NOMO-1 (cell line): ENCODE results near the gene CYBA.

Experiments
- DNase-seq, 2 experiments: peaks; one replicate each; lab custom pipeline; 2025; ENCODE audit not compliant: unreplicated experiment in 2 of 2; lab: John Stamatoyannopoulos, UW

The CYBA gene

GRCh38 chr16:88650749-88651275, at the start of gene CYBA:
Gene CYBA, minus strand, starts transcription at chr16:88651053. Its CDS starts 40 bp downstream, at chr16:88651013.
- DNase-seq: peak; percentile 80 to 85

- DNase-seq: no peak
Measured at GRCh38 chr16:88700322-88700635, 49.4 kb upstream of the CYBA start.

- no peak for DNase-seq
Measured at GRCh38 chr16:88699180-88699579, 48.3 kb upstream of the CYBA start.

GRCh38 chr16:88698646-88699045, 47.8 kb upstream of the CYBA start:
- no peak for DNase-seq

- no peak for DNase-seq
Measured at GRCh38 chr16:88697831-88698615, 47.2 kb upstream of the CYBA start.

- DNase-seq: no peak
Measured at GRCh38 chr16:88697116-88697830, 46.4 kb upstream of the CYBA start.

- DNase-seq: no peak
Measured at GRCh38 chr16:88696441-88696840, 45.6 kb upstream of the CYBA start.

DNA sequence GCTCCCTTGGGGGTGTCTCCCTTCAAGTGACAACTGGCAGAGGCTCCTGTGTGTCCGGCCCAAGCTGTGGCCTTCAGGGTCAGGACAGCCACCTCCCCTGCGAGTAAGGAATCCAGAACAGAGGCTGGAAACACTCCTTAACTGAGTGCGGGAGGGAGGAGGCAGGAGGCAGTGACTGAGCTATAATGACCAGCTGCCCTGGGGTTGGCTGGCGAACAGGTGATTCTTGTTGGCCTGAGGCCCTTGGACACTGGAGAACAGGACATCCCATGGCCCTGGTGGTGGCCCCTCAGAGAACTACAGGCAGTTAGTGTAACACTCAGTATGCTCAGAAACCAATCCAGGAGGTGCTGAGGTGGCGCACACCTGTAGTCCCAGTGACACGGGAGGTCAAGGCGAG, 44.9 kb upstream of the CYBA start:
- DNase-seq: no peak

GRCh38 chr16:88695218-88695617, 44.4 kb upstream of the CYBA start:
- DNase-seq: no peak

DNA sequence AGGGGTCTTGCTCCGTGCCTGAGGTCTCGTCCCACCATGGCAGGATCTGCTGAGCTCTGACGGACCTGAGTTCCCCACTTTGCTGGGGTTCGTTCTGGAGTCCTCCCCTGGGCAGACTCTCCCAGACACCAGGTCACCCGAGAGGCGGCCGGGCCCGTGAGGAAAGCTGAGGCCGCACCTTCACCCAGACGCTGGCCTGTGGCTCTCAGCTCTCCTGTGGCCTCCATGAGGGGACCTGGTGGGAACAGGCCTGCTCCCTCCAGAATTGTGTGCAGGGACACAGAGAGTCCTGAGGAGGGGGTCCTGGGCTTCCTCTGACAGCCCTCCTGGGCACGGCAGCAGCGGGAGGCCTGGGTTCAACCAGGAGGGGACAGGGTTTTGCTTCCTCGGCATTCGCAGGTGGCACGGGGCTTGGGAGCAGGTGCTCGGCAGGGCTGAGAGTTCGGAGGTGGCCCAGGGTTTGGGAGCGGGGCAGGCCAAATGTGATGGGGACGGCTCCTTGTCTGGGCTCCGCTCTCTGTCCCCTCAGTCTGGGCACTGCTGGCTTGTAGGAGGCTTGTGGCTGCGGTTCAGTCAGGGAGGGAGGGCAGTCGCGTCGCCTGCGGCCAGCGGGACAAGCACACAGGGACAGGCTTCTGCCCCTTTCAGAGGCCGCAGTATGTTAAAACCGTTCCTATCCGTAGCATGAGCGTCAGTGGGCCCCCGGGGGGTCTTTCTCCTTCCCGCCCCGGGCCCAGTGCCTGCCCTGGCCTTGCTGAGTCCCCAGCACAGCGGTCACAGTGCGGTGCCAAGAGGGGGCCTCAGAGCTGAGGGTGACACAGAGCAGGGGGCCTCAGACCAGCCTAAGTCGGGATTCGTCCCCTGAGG, 43.6 kb upstream of the CYBA start:
- no peak for DNase-seq

DNA sequence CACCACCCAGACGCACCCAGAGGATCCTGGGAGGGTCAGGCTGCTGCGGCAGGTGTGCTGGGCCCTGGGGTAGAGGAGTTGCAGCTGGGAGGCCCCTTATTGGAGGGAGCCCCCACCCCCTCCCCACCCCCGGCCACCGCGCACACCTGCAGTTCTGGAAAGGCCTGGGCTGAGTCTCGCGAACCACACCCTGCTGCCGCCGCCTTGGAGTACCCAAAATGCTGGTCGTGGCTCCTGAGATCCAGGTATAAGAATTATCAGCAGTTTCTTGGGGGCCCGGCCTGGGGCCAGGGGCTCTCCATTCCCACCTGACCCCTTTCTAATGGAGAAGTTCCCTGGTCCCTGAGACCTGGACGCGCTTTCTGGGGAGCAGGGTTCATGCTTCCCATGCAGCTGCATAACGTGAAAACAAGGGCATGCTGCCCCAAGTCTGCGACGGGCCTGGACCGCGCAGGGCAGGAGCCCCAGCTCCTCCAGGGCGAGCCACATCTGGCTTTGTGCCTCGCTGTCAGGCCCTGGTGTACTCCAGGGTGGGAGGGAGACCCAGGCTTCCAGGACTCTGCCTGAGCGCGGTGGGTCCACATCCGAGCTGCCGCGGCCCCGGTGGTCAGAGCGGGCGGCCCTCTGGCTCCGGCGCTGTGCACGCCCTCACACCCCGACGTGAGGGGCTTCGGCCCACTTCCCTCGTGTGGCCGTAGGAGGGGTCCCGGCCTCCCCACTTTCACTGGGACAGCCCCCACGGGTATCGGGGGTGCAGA, 42.7 kb upstream of the CYBA start:
- no peak for DNase-seq

- DNase-seq: no peak
Measured at GRCh38 chr16:88692861-88693260, 42.0 kb upstream of the CYBA start.

DNA sequence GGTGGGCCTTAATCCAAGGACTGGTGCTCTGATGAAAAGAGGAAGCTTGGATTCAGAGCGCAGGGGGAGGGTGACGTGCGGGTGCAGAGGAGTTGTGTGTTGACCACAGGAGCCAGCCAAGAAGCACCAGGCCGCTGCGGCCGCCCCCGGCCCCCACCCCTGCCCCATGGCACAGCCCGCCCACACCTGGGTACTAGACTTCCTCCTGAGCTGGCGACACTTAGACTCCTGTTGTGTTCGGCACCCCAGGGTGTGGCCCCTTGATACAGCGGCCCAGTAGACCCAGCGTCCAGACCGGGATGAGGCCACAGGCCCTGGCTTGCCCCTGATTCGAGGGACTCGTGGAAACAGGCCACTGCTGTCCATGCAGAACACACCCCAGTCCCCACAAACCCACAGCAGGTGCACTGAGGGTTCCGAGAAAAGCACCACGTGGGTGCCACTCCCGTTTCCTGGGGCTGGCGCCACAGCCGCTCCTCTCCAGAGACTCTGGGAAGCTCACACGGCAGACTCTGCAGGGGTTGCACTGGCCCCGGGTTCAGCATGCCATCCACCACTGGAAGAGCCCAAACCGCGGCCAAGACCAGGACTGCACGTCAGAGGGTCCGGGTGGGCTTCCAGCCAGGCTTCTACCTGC, 41.2 kb upstream of the CYBA start:
- DNase-seq: peak; percentile 79 to 83

DNA sequence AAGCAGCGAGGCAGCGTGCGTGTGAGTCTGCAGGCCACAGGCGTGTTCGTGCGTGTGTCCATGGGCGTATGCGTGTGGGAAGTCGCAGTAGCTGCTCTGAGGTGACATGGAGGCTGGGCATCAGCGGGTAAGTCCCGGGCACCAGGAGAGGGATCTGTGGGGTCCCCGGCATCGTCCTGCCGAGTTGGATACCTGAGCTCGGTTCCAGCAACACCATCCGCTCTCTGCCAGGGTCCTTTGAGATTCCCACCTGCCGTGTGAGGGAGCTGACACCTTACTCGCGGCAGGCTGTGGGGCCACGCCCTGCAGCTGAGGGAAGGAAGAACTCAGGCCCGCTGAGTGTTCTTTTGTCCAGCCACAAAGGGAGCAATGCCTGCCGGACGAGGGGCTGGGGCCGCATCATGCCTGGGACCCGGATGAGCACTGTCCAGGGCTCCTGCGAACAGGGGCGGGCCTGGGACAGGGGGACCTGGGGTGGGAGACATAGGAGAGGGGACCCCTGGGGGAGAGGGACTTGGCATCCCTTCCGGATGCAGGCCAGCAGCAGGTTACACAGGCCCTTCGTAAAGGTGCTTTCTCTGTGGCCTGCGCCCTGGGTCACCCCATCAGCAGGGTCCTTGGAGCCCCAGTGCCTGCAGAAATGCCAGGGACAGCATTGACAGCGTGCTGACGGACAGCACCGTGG, 40.4 kb upstream of the CYBA start:
- no peak for DNase-seq

- DNase-seq: no peak
Measured at GRCh38 chr16:88690341-88691128, 39.7 kb upstream of the CYBA start.

DNA sequence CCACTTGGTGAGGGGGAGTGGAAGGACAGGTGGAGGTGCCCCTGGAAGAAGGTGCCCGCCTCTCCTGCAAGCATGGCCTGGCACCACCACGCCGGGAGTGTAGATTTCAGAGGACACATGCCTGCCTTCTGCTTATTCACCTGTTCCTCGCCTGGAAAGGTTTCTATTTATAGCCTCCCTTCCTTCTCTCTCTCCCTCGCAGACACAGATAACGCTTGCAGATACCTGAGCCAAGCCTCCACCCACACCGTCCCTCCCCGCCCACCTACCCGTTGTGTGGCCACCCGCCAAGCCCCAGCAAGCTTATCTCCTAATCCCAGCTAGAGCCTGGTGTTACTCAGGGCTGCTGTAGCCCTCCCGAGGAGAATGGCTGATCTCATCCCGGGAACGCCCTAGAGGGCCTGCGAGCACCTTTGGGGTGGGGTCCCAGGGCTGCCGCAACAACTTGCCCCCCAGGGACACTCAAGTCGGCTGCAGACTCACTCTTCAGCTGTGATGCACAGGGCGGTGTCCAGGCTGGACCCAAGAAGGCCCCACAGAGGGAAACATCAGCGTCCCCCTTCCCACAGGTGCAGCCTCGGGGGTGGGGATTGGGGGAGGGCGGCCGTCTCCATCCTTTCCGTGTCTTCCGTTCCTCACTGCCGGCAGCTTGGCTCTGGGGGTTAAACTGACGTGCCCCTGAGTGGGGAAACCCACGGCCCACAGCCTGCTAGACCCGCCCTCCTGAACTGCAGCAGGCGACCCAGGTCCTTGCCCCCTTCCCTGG, 37.3 kb upstream of the CYBA start:
- no peak for DNase-seq

DNA sequence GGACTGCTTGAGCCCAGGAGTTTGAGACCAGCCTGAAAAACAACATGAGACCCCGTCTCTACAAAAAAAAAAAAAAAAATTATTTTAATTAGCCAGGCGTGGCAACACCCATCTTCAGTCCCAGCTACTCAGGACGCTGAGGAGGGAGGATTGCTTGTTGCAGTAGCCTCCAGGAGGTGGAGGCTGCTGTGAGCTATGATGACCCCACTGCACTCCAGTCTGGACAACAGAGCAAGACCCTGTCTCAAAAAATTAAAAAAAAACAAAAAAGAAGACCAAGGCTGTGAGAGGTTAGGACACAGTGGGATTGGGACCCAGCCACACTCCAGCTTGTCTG, 36.8 kb upstream of the CYBA start:
- no peak for DNase-seq

GRCh38 chr16:88687254-88687576, 36.4 kb upstream of the CYBA start:
- DNase-seq: no peak
